ENCODE measurements around the gene C16orf96.

Gene C16orf96

GRCh38 chr16:4624015-4624826 lies 68.1 kb downstream of the C16orf96 start, which contains the start of gene MGRN1:
Gene MGRN1 (plus strand): TSS chr16:4624826. CDS start chr16:4624961, 135 bp downstream.
- Histone ChIP-seq H2AFZ (ENCODE audit: low read length) (peak within 1 kb of the TSS; percentile 96), H2BK12ac (ENCODE audit: low read length) (no peak within 1 kb of the TSS), H3K27me3 (ENCODE audit: control insufficient read depth in 3 of 3, insufficient read depth in 3 of 3, low read depth in 1 of 3, low read length in 3 of 3) (no peaks in the 10 kb centered on the region), H3K36me3 (replicated peaks in 1 of 2; ENCODE audit: control insufficient read depth in 2 of 2, insufficient read depth in 2 of 2, low read length in 2 of 2) (peaks cover 0 to 15% of the 10 kb centered on the region in 2 donors), H3K79me1 (ENCODE audit: low read depth, low read length) (peaks cover 7% of the 10 kb centered on the region), H3K27ac (replicated peaks; ENCODE audit: low read length) (peak within 1 kb of the TSS; percentile 81), H3K4me3 (ENCODE audit: low read length in 2 of 2) (peak within 1 kb of the TSS; percentile 83 to 100), H2BK15ac (ENCODE audit: low read length) (no peak within 1 kb of the TSS), H3K4me1 (ENCODE audit: control insufficient read depth in 2 of 2, insufficient read depth in 1 of 2, low read depth in 1 of 2, low read length in 2 of 2) (peaks cover 5 to 7% of the 10 kb centered on the region in 2 donors), H3K23ac (ENCODE audit: low read depth, low read length, poor library complexity) (peak within 1 kb of the TSS; percentile 98), H3K14ac (ENCODE audit: low read length) (peak within 1 kb of the TSS; percentile 94), H3K9ac (ENCODE audit: low read depth, low read length, poor library complexity) (peak within 1 kb of the TSS; percentile 99), H3K4ac (ENCODE audit: low read length) (peak within 1 kb of the TSS; percentile 89), H2BK120ac (ENCODE audit: low read depth, low read length) (peak within 1 kb of the TSS; percentile 91), H4K8ac (ENCODE audit: low read depth, low read length) (peak within 1 kb of the TSS; percentile 65), H2BK5ac (ENCODE audit: low read length) (peak within 1 kb of the TSS; percentile 95), H4K91ac (ENCODE audit: low read depth, low read length, poor library complexity) (no peak within 1 kb of the TSS), H3K4me2 (ENCODE audit: insufficient read depth, low read length, poor library complexity, severe bottlenecking) (peak within 1 kb of the TSS; percentile 73), H3K18ac (ENCODE audit: low read length) (peak within 1 kb of the TSS; percentile 98), H2AK5ac (ENCODE audit: low read depth, low read length) (peak within 1 kb of the TSS; percentile 76), H3K9me3 (replicated peaks in 1 of 2; ENCODE audit: control insufficient read depth in 2 of 2, insufficient read depth in 1 of 2, low read depth in 1 of 2, low read length in 2 of 2) (peaks cover 0 to 6% of the 10 kb centered on the region in 2 donors)
- WGBS, 2 donors (ENCODE audit: extremely low coverage in 2 of 2, insufficient read length in 2 of 2, insufficient replicate concordance in 1 of 2), result no CpG with 5 or more reads among the region's 42 CpGs
- DNase-seq (ENCODE audit: low spot score), result peak; percentile 95

GRCh38 chr16:4624827-4625559 lies 68.9 kb downstream of the C16orf96 start:
- Histone ChIP-seq H3K79me1 (ENCODE audit: low read depth, low read length) (peaks cover 7% of the 10 kb centered on the region), H3K4ac (ENCODE audit: low read length) (peak overlapping the region; percentile 89), H4K91ac (ENCODE audit: low read depth, low read length, poor library complexity) (no peak overlapping the region), H2BK120ac (ENCODE audit: low read depth, low read length) (peak overlapping the region; percentile 72), H2BK12ac (ENCODE audit: low read length) (no peak overlapping the region), H3K23ac (ENCODE audit: low read depth, low read length, poor library complexity) (peak overlapping the region; percentile 98), H3K27ac (replicated peaks; ENCODE audit: low read length) (peak overlapping the region; percentile 81), H3K4me2 (ENCODE audit: insufficient read depth, low read length, poor library complexity, severe bottlenecking) (peak overlapping the region; percentile 73), H2BK5ac (ENCODE audit: low read length) (peak overlapping the region; percentile 95), H3K36me3 (replicated peaks in 1 of 2; ENCODE audit: control insufficient read depth in 2 of 2, insufficient read depth in 2 of 2, low read length in 2 of 2) (peaks cover 0 to 15% of the 10 kb centered on the region in 2 donors), H3K18ac (ENCODE audit: low read length) (peak overlapping the region; percentile 98), H2AFZ (ENCODE audit: low read length) (peak overlapping the region; percentile 96), H3K14ac (ENCODE audit: low read length) (peak overlapping the region; percentile 94), H2AK5ac (ENCODE audit: low read depth, low read length) (no peak overlapping the region), H3K4me3 (ENCODE audit: low read length in 2 of 2) (peak overlapping the region; percentile 83 to 100), H3K9ac (ENCODE audit: low read depth, low read length, poor library complexity) (peak overlapping the region; percentile 99), H3K9me3 (replicated peaks in 1 of 2; ENCODE audit: control insufficient read depth in 2 of 2, insufficient read depth in 1 of 2, low read depth in 1 of 2, low read length in 2 of 2) (peaks cover 0 to 6% of the 10 kb centered on the region in 2 donors), H3K4me1 (ENCODE audit: control insufficient read depth in 2 of 2, insufficient read depth in 1 of 2, low read depth in 1 of 2, low read length in 2 of 2) (peaks cover 5 to 7% of the 10 kb centered on the region in 2 donors), H3K27me3 (ENCODE audit: control insufficient read depth in 3 of 3, insufficient read depth in 3 of 3, low read depth in 1 of 3, low read length in 3 of 3) (no peaks in the 10 kb centered on the region), H4K8ac (ENCODE audit: low read depth, low read length) (peak overlapping the region; percentile 65), H2BK15ac (ENCODE audit: low read length) (no peak overlapping the region)
- no CpG with 5 or more reads among the region's 80 CpGs for WGBS, 2 donors (ENCODE audit: extremely low coverage in 2 of 2, insufficient read length in 2 of 2, insufficient replicate concordance in 1 of 2)
- DNase-seq (ENCODE audit: low spot score), result peak; percentile 82

- Histone ChIP-seq H3K4me2 (ENCODE audit: insufficient read depth, low read length, poor library complexity, severe bottlenecking) (peak overlapping the region; percentile 73), H4K8ac (ENCODE audit: low read depth, low read length) (peak overlapping the region; percentile 20), H3K36me3 (replicated peaks in 1 of 2; ENCODE audit: control insufficient read depth in 2 of 2, insufficient read depth in 2 of 2, low read length in 2 of 2) (peaks cover 0 to 15% of the 10 kb centered on the region in 2 donors), H2AFZ (ENCODE audit: low read length) (peak overlapping the region; percentile 96), H2BK15ac (ENCODE audit: low read length) (no peak overlapping the region), H2BK12ac (ENCODE audit: low read length) (no peak overlapping the region), H3K79me1 (ENCODE audit: low read depth, low read length) (peaks cover 7% of the 10 kb centered on the region), H3K14ac (ENCODE audit: low read length) (no peak overlapping the region), H3K18ac (ENCODE audit: low read length) (no peak overlapping the region), H3K9ac (ENCODE audit: low read depth, low read length, poor library complexity) (peak overlapping the region; percentile 99), H3K23ac (ENCODE audit: low read depth, low read length, poor library complexity) (no peak overlapping the region), H3K4ac (ENCODE audit: low read length) (no peak overlapping the region), H2BK5ac (ENCODE audit: low read length) (no peak overlapping the region), H4K91ac (ENCODE audit: low read depth, low read length, poor library complexity) (no peak overlapping the region), H3K9me3 (replicated peaks in 1 of 2; ENCODE audit: control insufficient read depth in 2 of 2, insufficient read depth in 1 of 2, low read depth in 1 of 2, low read length in 2 of 2) (peaks cover 0 to 6% of the 10 kb centered on the region in 2 donors), H3K4me3 (ENCODE audit: low read length in 2 of 2) (peak overlapping the region; percentile 83 to 100), H2AK5ac (ENCODE audit: low read depth, low read length) (peak overlapping the region; percentile 76), H3K27ac (replicated peaks; ENCODE audit: low read length) (peak overlapping the region; percentile 81), H3K4me1 (ENCODE audit: control insufficient read depth in 2 of 2, insufficient read depth in 1 of 2, low read depth in 1 of 2, low read length in 2 of 2) (peaks cover 5 to 7% of the 10 kb centered on the region in 2 donors), H3K27me3 (ENCODE audit: control insufficient read depth in 3 of 3, insufficient read depth in 3 of 3, low read depth in 1 of 3, low read length in 3 of 3) (no peaks in the 10 kb centered on the region), H2BK120ac (ENCODE audit: low read depth, low read length) (no peak overlapping the region)
- no peak for DNase-seq (ENCODE audit: low spot score)
- no CpG with 5 or more reads among the region's 11 CpGs for WGBS, 2 donors (ENCODE audit: extremely low coverage in 2 of 2, insufficient read length in 2 of 2, insufficient replicate concordance in 1 of 2)
These were observed 69.5 kb downstream of the C16orf96 start for GRCh38 chr16:4625560-4626159.
